ENCODE measurements around the gene PBX1. TPM values are rescaled to one million over a fixed set of nuclear protein-coding genes. Genes with fewer than 3 reads are reported as not detected.
A peak's percentile ranks its signal among the peaks of the same experiment; 100 is the strongest.

PBX1 gene
- total and polyA plus RNA-seq, 8 donors, result 17.3 to 113 (median 91.9) TPM

DNA sequence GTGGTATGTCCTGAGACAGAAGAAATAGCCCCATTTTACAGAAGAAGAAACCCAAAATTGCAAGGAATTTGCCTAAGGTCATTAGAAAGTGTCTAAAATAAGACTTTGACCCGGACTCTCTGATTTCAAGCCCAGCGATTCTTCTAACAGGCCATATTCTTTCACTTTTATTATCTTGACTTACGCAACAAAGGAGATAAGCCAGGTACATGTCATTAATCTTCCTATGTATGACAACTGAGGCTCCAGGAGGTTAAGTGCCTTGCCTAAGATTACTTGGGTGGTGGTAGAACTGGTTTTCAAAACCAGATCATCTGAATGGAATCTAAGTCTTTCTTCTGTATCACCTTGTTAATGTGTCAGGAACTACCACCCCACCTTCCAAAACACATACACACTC is 124.3 kb downstream of the PBX1 start:
- FAIRE-seq (peak; percentile 79), DNase-seq (no peak), ATAC-seq (peak; percentile 87 to 92 (median 90))
- peak overlapping the region in 2 of 4 donors; percentile 30 to 56 for H3K27ac ChIP-seq
- intact Hi-C loops (cut with DNase I), result no loop called here
- H3K36me3 ChIP-seq, result no peaks in the 10 kb centered on the region
- no peaks in the 10 kb centered on the region for H3K27me3 ChIP-seq
- peaks cover 32 to 47% (median 38%) of the 10 kb centered on the region in 3 donors for H3K4me1 ChIP-seq
- TF ChIP-seq, protein P1, sequence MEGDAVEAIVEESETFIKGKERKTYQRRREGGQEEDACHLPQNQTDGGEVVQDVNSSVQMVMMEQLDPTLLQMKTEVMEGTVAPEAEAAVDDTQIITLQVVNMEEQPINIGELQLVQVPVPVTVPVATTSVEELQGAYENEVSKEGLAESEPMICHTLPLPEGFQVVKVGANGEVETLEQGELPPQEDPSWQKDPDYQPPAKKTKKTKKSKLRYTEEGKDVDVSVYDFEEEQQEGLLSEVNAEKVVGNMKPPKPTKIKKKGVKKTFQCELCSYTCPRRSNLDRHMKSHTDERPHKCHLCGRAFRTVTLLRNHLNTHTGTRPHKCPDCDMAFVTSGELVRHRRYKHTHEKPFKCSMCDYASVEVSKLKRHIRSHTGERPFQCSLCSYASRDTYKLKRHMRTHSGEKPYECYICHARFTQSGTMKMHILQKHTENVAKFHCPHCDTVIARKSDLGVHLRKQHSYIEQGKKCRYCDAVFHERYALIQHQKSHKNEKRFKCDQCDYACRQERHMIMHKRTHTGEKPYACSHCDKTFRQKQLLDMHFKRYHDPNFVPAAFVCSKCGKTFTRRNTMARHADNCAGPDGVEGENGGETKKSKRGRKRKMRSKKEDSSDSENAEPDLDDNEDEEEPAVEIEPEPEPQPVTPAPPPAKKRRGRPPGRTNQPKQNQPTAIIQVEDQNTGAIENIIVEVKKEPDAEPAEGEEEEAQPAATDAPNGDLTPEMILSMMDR (IDR thresholded peaks at IDR 0.05), result no peak
- no peak overlapping the region for H3K4me3 ChIP-seq
- no peaks in the 10 kb centered on the region for H3K9me3 ChIP-seq
- 10 to 12% methylated on average over 3 of the region's 3 CpGs for WGBS, 2 donors

DNA sequence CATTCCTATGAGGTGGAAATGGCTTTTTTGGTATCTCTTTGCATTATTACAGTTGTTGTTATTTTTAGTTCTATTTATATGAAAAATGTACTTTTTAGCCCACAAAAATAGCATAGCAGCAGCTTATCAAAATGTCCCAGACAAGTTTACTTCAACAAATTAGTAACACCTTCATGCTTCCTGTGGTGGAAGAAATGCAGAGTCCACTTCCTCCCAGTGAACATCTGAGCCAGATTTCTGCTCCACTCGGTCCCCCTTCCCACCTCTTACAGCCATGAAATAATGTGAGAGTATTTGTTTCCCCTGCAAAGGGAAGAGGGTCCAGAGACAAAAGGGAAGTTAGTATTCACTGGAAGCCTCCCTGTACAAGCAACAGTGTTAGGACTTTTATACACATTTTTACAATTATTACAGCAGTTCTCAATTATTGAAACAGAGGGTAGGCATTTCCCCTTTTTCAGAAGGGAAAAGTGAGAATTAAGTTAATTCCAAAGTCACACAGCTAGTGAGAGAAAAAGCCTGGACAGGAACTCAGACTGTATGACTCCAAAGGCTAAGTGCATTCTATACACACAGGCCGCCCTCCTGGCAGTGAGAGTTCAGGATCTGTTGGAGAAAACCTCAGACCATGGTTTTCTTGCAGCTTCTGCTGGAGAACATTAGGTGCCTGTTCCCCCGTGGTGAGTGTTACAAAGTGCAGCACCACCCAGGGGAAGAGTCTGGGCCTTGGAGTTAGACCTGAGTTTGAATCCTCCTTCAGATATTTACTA is 126.5 kb downstream of the PBX1 start:
- no peaks in the 10 kb centered on the region for H3K9me3 ChIP-seq
- H3K36me3 ChIP-seq, result no peaks in the 10 kb centered on the region
- H3K4me3 ChIP-seq, result no peak overlapping the region
- WGBS, 2 donors, result 69 to 72% methylated on average over 3 of the region's 3 CpGs
- ATAC-seq (no peak), DNase-seq (no peak), FAIRE-seq (no peak)
- H3K27me3 ChIP-seq, result no peaks in the 10 kb centered on the region
- intact Hi-C loops (cut with DNase I), result no loop called here
- TF ChIP-seq, protein P1 (IDR thresholded peaks at IDR 0.05), result no peak
- peaks cover 32 to 40% (median 38%) of the 10 kb centered on the region in 3 donors for H3K4me1 ChIP-seq
- H3K27ac ChIP-seq, result peak overlapping the region in 2 of 4 donors; percentile 19 to 56

DNA sequence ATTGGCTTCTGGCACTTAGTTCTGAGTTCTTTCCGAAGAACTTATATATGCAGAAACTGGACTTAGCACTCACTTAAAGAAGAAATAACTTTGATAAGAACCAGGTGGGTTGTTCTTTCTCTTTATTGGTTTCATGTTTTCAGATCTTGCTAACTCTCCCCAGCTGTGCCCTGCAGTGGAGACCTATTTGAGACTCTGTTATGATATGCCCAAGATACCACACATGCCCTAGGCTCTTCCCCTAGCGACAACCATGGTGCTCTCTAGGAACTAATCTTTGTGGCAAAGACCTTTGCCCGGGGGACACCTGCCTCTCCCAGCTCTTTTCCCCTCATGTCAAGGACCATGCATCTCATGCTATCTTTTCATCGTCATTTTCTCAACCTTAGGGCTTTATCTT is 128.8 kb downstream of the PBX1 start:
- 62 to 67% methylated on average over 4 of the region's 4 CpGs for WGBS, 2 donors
- H3K27ac ChIP-seq, result no peak overlapping the region
- no peak for DNase-seq
- no peak for ATAC-seq
- no peaks in the 10 kb centered on the region for H3K27me3 ChIP-seq
- no peaks in the 10 kb centered on the region for H3K36me3 ChIP-seq
- no peaks in the 10 kb centered on the region for H3K9me3 ChIP-seq
- H3K4me3 ChIP-seq, result no peak overlapping the region
- intact Hi-C loops (cut with DNase I), result no loop called here
- peaks cover 24 to 28% (median 26%) of the 10 kb centered on the region in 3 donors for H3K4me1 ChIP-seq
- FAIRE-seq, result no peak
- TF ChIP-seq, protein P1 (IDR thresholded peaks at IDR 0.05), result no peak

DNA sequence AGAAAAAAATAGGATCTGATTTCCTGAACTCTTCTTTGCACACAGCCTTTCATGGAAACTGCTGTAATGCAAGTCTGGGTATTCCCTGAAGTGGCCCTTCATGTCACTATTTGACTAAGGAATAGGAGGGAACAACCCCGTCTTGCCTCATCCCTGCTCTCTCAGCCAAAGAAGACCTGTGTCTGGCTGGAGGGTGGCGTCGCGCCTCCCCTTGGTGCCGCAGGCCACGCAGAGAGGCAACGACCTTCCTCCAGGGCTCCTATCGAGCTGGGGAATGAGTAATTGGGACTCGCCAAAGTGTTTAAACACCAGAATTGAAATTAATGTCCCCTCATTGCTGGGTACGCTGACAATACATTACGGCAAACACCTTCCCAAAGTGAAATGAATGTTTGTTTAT is 129.8 kb downstream of the PBX1 start:
- Histone ChIP-seq H3K4me1 (peaks cover 18 to 29% (median 26%) of the 10 kb centered on the region in 3 donors), H3K4me3 (no peak overlapping the region), H3K9me3 (no peaks in the 10 kb centered on the region), H3K27ac (peak overlapping the region in 2 of 4 donors; percentile 4 to 43), H3K27me3 (no peaks in the 10 kb centered on the region), H3K36me3 (no peaks in the 10 kb centered on the region)
- ATAC-seq (peak in 1 of 4 donors; percentile 19), FAIRE-seq (no peak), DNase-seq (no peak)
- intact Hi-C loops (cut with DNase I), result no loop called here
- WGBS, 2 donors, result 75 to 79% methylated on average over 11 of the region's 11 CpGs
- TF ChIP-seq, protein P1 (IDR thresholded peaks at IDR 0.05), result no peak
